ENCODE data around the gene PITPNM1. TPM values are rescaled to one million over a fixed set of nuclear protein-coding genes. Genes with fewer than 3 reads are reported as not detected.

The PITPNM1 gene
- total RNA-seq, 4 donors from 2014 or later, result 7.9 to 89.7 (median 15.2) TPM

- Histone ChIP-seq H3K4me3 (no peak overlapping the region), H3K27me3 (no peaks in the 10 kb centered on the region), H3K4me1 (no peaks in the 10 kb centered on the region), H3K36me3 (no peaks in the 10 kb centered on the region), H3K27ac (no peak overlapping the region), H3K9me3 (no peaks in the 10 kb centered on the region)
- intact Hi-C loops (cut with DNase I; ENCODE audit: low total_unique reads), result no loop called here
- TF ChIP-seq CTCF (IDR thresholded peaks at IDR 0.05) (no peak), POLR2A (IDR thresholded peaks at IDR 0.05) (no peak)
- DNase-seq, result no peak
These were observed 34.4 kb upstream of the PITPNM1 start for GRCh38 chr11:67539550-67539949.

- Histone ChIP-seq H3K4me1 (no peaks in the 10 kb centered on the region), H3K36me3 (no peaks in the 10 kb centered on the region), H3K4me3 (no peak overlapping the region), H3K27me3 (no peaks in the 10 kb centered on the region), H3K9me3 (no peaks in the 10 kb centered on the region), H3K27ac (no peak overlapping the region)
- no peak for DNase-seq
- intact Hi-C loops (cut with DNase I; ENCODE audit: low total_unique reads), result no loop called here
- TF ChIP-seq CTCF (IDR thresholded peaks at IDR 0.05), result no peak
These were observed 33.8 kb upstream of the PITPNM1 start for GRCh38 chr11:67538823-67539505.

- Histone ChIP-seq H3K4me1 (no peaks in the 10 kb centered on the region), H3K36me3 (no peaks in the 10 kb centered on the region), H3K4me3 (no peak overlapping the region), H3K27me3 (no peaks in the 10 kb centered on the region), H3K27ac (no peak overlapping the region), H3K9me3 (no peaks in the 10 kb centered on the region)
- intact Hi-C loops (cut with DNase I; ENCODE audit: low total_unique reads), result no loop called here
- no peak for DNase-seq
- TF ChIP-seq CTCF (IDR thresholded peaks at IDR 0.05), result no peak
- no peak for TF ChIP-seq POLR2A (IDR thresholded peaks at IDR 0.05)
These were observed 33.1 kb upstream of the PITPNM1 start for GRCh38 chr11:67538306-67538705.

GRCh38 chr11:67535561-67535960 is 30.4 kb upstream of the PITPNM1 start:
- no peaks in the 10 kb centered on the region for H3K27me3 ChIP-seq
- H3K27ac ChIP-seq, result no peak overlapping the region
- intact Hi-C loops (cut with DNase I; ENCODE audit: low total_unique reads), result no loop called here
- no peak overlapping the region for H3K4me3 ChIP-seq
- no peak for DNase-seq
- H3K9me3 ChIP-seq, result no peaks in the 10 kb centered on the region
- no peaks in the 10 kb centered on the region for H3K36me3 ChIP-seq
- TF ChIP-seq POLR2A (IDR thresholded peaks at IDR 0.05), result no peak
- TF ChIP-seq CTCF (IDR thresholded peaks at IDR 0.05), result no peak
- H3K4me1 ChIP-seq, result no peaks in the 10 kb centered on the region

GRCh38 chr11:67534070-67534679 is 29.0 kb upstream of the PITPNM1 start:
- TF ChIP-seq CTCF (IDR thresholded peaks at IDR 0.05) (no peak), POLR2A (IDR thresholded peaks at IDR 0.05) (no peak)
- Histone ChIP-seq H3K27ac (no peak overlapping the region), H3K4me3 (no peak overlapping the region), H3K4me1 (no peaks in the 10 kb centered on the region), H3K9me3 (no peaks in the 10 kb centered on the region), H3K27me3 (no peaks in the 10 kb centered on the region), H3K36me3 (no peaks in the 10 kb centered on the region)
- DNase-seq, result no peak
- intact Hi-C loops (cut with DNase I; ENCODE audit: low total_unique reads), result no loop called here
